Large intestine (tissue), 3 donors: ENCODE data around the gene RABGGTA. TPM values are rescaled to one million over a fixed set of nuclear protein-coding genes. Genes with fewer than 3 reads are reported as not detected.

Source experiments
- DNase-seq, 2 donors: peaks; one replicate each; pipeline versions ENCODE4 v3.0.0 to v3.0.0-alpha.2; 2013
- H3K27ac ChIP-seq: one replicate; pipeline ENCODE4 v1.5.1; 2013; ENCODE audit warnings: low read length
- H3K27me3 ChIP-seq: 2 replicates; pipeline ENCODE4 v1.6.1; 2013; ENCODE audit warnings: low read length; ENCODE audit not compliant: control insufficient read depth, insufficient read depth
- H3K36me3 ChIP-seq: 2 replicates; pipeline ENCODE4 v1.6.1; 2013; ENCODE audit warnings: low read length; ENCODE audit not compliant: control insufficient read depth, insufficient read depth
- H3K4me1 ChIP-seq: one replicate; pipeline ENCODE4 v1.6.1; 2013; ENCODE audit warnings: low read length; ENCODE audit not compliant: control insufficient read depth, insufficient read depth
- H3K4me3 ChIP-seq: one replicate; pipeline ENCODE4 v1.5.1; 2013; ENCODE audit warnings: low read length
- H3K9me3 ChIP-seq: one replicate; pipeline ENCODE4 v1.6.1; 2013; ENCODE audit warnings: mild to moderate bottlenecking, low read depth, low read length, moderate library complexity; ENCODE audit not compliant: control insufficient read depth
- WGBS: methylation state at CpG from one replicate; pipeline ENCODE4 v1.1.5; 2013; ENCODE audit warnings: low lambda C conversion rate; ENCODE audit not compliant: insufficient coverage; 5-methylcytosine and 5-hydroxymethylcytosine counted together
- polyA plus RNA-seq: library from polyadenylated mRNA; unstranded; fragments of 120-200 nt; gene quantifications from one replicate; pipeline ENCODE4 v1.2.1, GENCODE V29; 2013

The RABGGTA gene
- polyA plus RNA-seq, 1 donor: 29.0 TPM

GRCh38 chr14:24289649-24290280, 18.4 kb upstream of the RABGGTA start:
- Histone ChIP-seq H3K27ac (no peak overlapping the region), H3K4me3 (no peak overlapping the region), H3K9me3 (no peaks in the 10 kb centered on the region), H3K4me1 (no peaks in the 10 kb centered on the region), H3K36me3 (peaks cover 40% of the 10 kb centered on the region), H3K27me3 (no peaks in the 10 kb centered on the region)
- no peak for DNase-seq
- WGBS: no CpG with 5 or more reads among the region's 6 CpGs

GRCh38 chr14:24286996-24287395, 15.6 kb upstream of the RABGGTA start:
- no peak for DNase-seq
- Histone ChIP-seq H3K27ac (no peak overlapping the region), H3K27me3 (no peaks in the 10 kb centered on the region), H3K9me3 (no peaks in the 10 kb centered on the region), H3K4me1 (no peaks in the 10 kb centered on the region), H3K36me3 (peaks cover 29% of the 10 kb centered on the region), H3K4me3 (no peak overlapping the region)
- no CpG with 5 or more reads among the region's 5 CpGs for WGBS

- no CpG with 5 or more reads among the region's 4 CpGs for WGBS
- H3K4me1 ChIP-seq: no peaks in the 10 kb centered on the region
Measured at GRCh38 chr14:24285351-24285750, 14.0 kb upstream of the RABGGTA start.

GRCh38 chr14:24284501-24285035, 13.2 kb upstream of the RABGGTA start:
- Histone ChIP-seq H3K27ac (no peak overlapping the region), H3K4me1 (no peaks in the 10 kb centered on the region), H3K9me3 (no peaks in the 10 kb centered on the region), H3K36me3 (peaks cover 5% of the 10 kb centered on the region), H3K27me3 (no peaks in the 10 kb centered on the region), H3K4me3 (no peak overlapping the region)
- DNase-seq: no peak
- WGBS: no CpG with 5 or more reads among the region's 11 CpGs

More at GRCh38 chr14:24285351-24285750, 14.0 kb upstream of the RABGGTA start:
- H3K36me3 ChIP-seq: peaks cover 13% of the 10 kb centered on the region
- no peaks in the 10 kb centered on the region for H3K9me3 ChIP-seq
- H3K27me3 ChIP-seq: no peaks in the 10 kb centered on the region
- no peak overlapping the region for H3K27ac ChIP-seq
- no peak for DNase-seq
- H3K4me3 ChIP-seq: no peak overlapping the region

GRCh38 chr14:24283796-24284460, 12.5 kb upstream of the RABGGTA start:
- no peak overlapping the region for H3K4me3 ChIP-seq
- no peaks in the 10 kb centered on the region for H3K9me3 ChIP-seq
- DNase-seq: no peak
- H3K27me3 ChIP-seq: no peaks in the 10 kb centered on the region
- WGBS: no CpG with 5 or more reads among the region's 5 CpGs
- H3K4me1 ChIP-seq: no peaks in the 10 kb centered on the region
- no peaks in the 10 kb centered on the region for H3K36me3 ChIP-seq
- H3K27ac ChIP-seq: no peak overlapping the region

GRCh38 chr14:24282736-24283135, 11.3 kb upstream of the RABGGTA start:
- Histone ChIP-seq H3K27ac (no peak overlapping the region), H3K4me3 (no peak overlapping the region), H3K27me3 (no peaks in the 10 kb centered on the region), H3K4me1 (no peaks in the 10 kb centered on the region), H3K9me3 (no peaks in the 10 kb centered on the region), H3K36me3 (no peaks in the 10 kb centered on the region)
- DNase-seq: no peak
- WGBS: no CpG with 5 or more reads among the region's 3 CpGs

GRCh38 chr14:24281636-24282035, 10.2 kb upstream of the RABGGTA start:
- 100% methylated on average over 1 of the region's 7 CpGs for WGBS
- Histone ChIP-seq H3K4me3 (no peak overlapping the region), H3K4me1 (no peaks in the 10 kb centered on the region), H3K27me3 (no peaks in the 10 kb centered on the region), H3K36me3 (no peaks in the 10 kb centered on the region), H3K9me3 (no peaks in the 10 kb centered on the region), H3K27ac (no peak overlapping the region)
- DNase-seq: no peak

- DNase-seq: no peak
- no peaks in the 10 kb centered on the region for H3K9me3 ChIP-seq
- no peaks in the 10 kb centered on the region for H3K4me1 ChIP-seq
- H3K4me3 ChIP-seq: no peak overlapping the region
- H3K27ac ChIP-seq: no peak overlapping the region
- H3K36me3 ChIP-seq: no peaks in the 10 kb centered on the region
- WGBS: no CpG with 5 or more reads among the region's 6 CpGs
- no peaks in the 10 kb centered on the region for H3K27me3 ChIP-seq
Measured at GRCh38 chr14:24280797-24281460, 9.5 kb upstream of the RABGGTA start.

GRCh38 chr14:24279301-24280186, 8.1 kb upstream of the RABGGTA start:
- DNase-seq: no peak
- Histone ChIP-seq H3K27ac (no peak overlapping the region), H3K4me1 (no peaks in the 10 kb centered on the region), H3K9me3 (no peaks in the 10 kb centered on the region), H3K27me3 (no peaks in the 10 kb centered on the region), H3K4me3 (no peak overlapping the region), H3K36me3 (no peaks in the 10 kb centered on the region)
- WGBS: no CpG with 5 or more reads among the region's 11 CpGs

GRCh38 chr14:24278424-24278823, 7.0 kb upstream of the RABGGTA start:
- 94% methylated on average over 2 of the region's 5 CpGs for WGBS

More at GRCh38 chr14:24278424-24278823, 7.0 kb upstream of the RABGGTA start:
- no peaks in the 10 kb centered on the region for H3K4me1 ChIP-seq
- DNase-seq: no peak
- no peaks in the 10 kb centered on the region for H3K9me3 ChIP-seq
- H3K36me3 ChIP-seq: no peaks in the 10 kb centered on the region
- H3K27me3 ChIP-seq: no peaks in the 10 kb centered on the region
- H3K4me3 ChIP-seq: no peak overlapping the region
- H3K27ac ChIP-seq: no peak overlapping the region
